ENCODE measurements around the gene TRIO. TPM values are rescaled to one million over a fixed set of nuclear protein-coding genes. Genes with fewer than 3 reads are reported as not detected.

TRIO gene
- total and polyA plus RNA-seq, 2 donors (not counting 3 experiments of a cell fraction or from before 2014, with no cell fraction given) = 82.9 to 248 TPM

- FAIRE-seq = no peak
- no peaks in the 10 kb centered on the region for H4K20me1 ChIP-seq (replicated peaks; ENCODE audit: control insufficient read depth, extremely low read depth, insufficient read depth, low read length)
Observed at GRCh38 chr5:14376789-14377188, 233.6 kb downstream of the TRIO start.

More at GRCh38 chr5:14376789-14377188, 233.6 kb downstream of the TRIO start:
- H3K4me2 ChIP-seq (ENCODE audit: insufficient read depth, low read length) = no peak overlapping the region
- no TSS peak for BruUV-seq (replicated peaks)
- no peaks in the 10 kb centered on the region for H3K9me1 ChIP-seq (replicated peaks; ENCODE audit: control insufficient read depth, extremely low read depth, insufficient read depth, low read length)
- CTCF ChIA-PET = no interaction called here
- no peak overlapping the region for H2AFZ ChIP-seq (ENCODE audit: low read depth, low read length)
- no peaks in the 10 kb centered on the region for H3K4me1 ChIP-seq (ENCODE audit: control insufficient read depth, extremely low read depth, insufficient read depth, low read length)
- no peak for DNase-seq (ENCODE audit: low read depth, low spot score)
- POLR2A ChIA-PET = no interaction called here
- no peak overlapping the region for H3K9ac ChIP-seq (replicated peaks; ENCODE audit: extremely low read depth, insufficient read depth, low read length)
- no peak for TF ChIP-seq FOS (IDR thresholded peaks at IDR 0.05; ENCODE audit: borderline replicate concordance, insufficient read depth, low read length)
- no peak for TF ChIP-seq CTCF (IDR thresholded peaks at IDR 0.05; ENCODE audit: extremely low read depth in 1 of 2, insufficient read depth in 1 of 2, low read depth in 1 of 2, low read length in 2 of 2)
- TF ChIP-seq JUN (IDR thresholded peaks at IDR 0.05; ENCODE audit: borderline replicate concordance, insufficient read depth, insufficient read length, low read depth) = no peak
- TF ChIP-seq MAX (IDR thresholded peaks at IDR 0.05; ENCODE audit: insufficient read depth, insufficient read length) = no peak
- TF ChIP-seq MYC (IDR thresholded peaks at IDR 0.05; ENCODE audit: low read depth, low read length) = no peak
- no peak for TF ChIP-seq EZH2 (IDR thresholded peaks at IDR 0.05; ENCODE audit: borderline replicate concordance, low read depth, low read length, severe bottlenecking)
- TF ChIP-seq POLR2A (IDR thresholded peaks at IDR 0.05; ENCODE audit: low read depth, low read length) = no peak
- no peak for TF ChIP-seq GATA2 (IDR thresholded peaks at IDR 0.05; ENCODE audit: insufficient read depth, insufficient read length, low read depth, low read length)
- TF ChIP-seq POLR2AphosphoS5 (IDR thresholded peaks at IDR 0.05; ENCODE audit: insufficient read depth, low read depth, low read length) = no peak
- intact Hi-C loops (cut with micrococcal nuclease) = no loop called here
- dilution Hi-C loops (cut with MboI; ENCODE audit: extremely low pct_ligation_motif_present, low sequenced_read_pairs) = loop anchor here (25.0 kb wide), 1 partner anchor 261 kb away; no protein-coding TSS in a partner anchor
- H3K36me3 ChIP-seq (ENCODE audit: control insufficient read depth in 2 of 2, extremely low read depth in 1 of 2, insufficient read depth in 2 of 2, low read length in 2 of 2) = peaks cover 30 to 40% of the 10 kb centered on the region in 2 experiments
- H3K79me2 ChIP-seq (ENCODE audit: control insufficient read depth, insufficient read depth, low read length) = peaks cover 9% of the 10 kb centered on the region
- no peaks in the 10 kb centered on the region for H3K27me3 ChIP-seq (ENCODE audit: control insufficient read depth in 2 of 2, insufficient read depth in 2 of 2, low read length in 2 of 2)
- H3K27ac ChIP-seq (ENCODE audit: insufficient read depth, low read depth, low read length) = no peak overlapping the region
- H3K4me3 ChIP-seq (replicated peaks in 1 of 3; ENCODE audit: insufficient read depth in 1 of 3, low read depth in 1 of 3, low read length in 3 of 3) = no peak overlapping the region
- H3K9me3 ChIP-seq (replicated peaks; ENCODE audit: control insufficient read depth, insufficient read depth, low read length) = no peaks in the 10 kb centered on the region
